GM21619 (cell line): ENCODE measurements around the gene PHETA2.
"Not testable (repeated sequence)": the region's sequence is repeated elsewhere in the genome, so short reads cannot be mapped to it uniquely, and the experiment has no call there.

Experiments used
- ATAC-seq: cut with Tn5 transposase; IDR thresholded peaks from one replicate; pipeline ENCODE4 v1.9.1; 2021; ENCODE audit not compliant: unreplicated experiment

PHETA2 gene

GRCh38 chr22:42069801-42070516 lies 4.1 kb upstream of the PHETA2 start:
- peak; percentile 14 for ATAC-seq

GRCh38 chr22:42070517-42071422 lies 3.3 kb upstream of the PHETA2 start, which contains the start of gene NAGA:
NAGA (minus strand) TSS chr22:42070812; CDS start chr22:42070297, 515 bp downstream.
- ATAC-seq, result peak; percentile 85

- ATAC-seq, result not testable (repeated sequence)
Observed at GRCh38 chr22:42071508-42071907, 2.5 kb upstream of the PHETA2 start.

GRCh38 chr22:42072606-42073330 lies 1.3 kb upstream of the PHETA2 start:
- ATAC-seq, result no peak

GRCh38 chr22:42073621-42074041 lies 417 bp upstream of the PHETA2 start:
- ATAC-seq, result no peak

- ATAC-seq, result no peak
Observed at GRCh38 chr22:42074846-42075676, 1.0 kb downstream of the PHETA2 start.

- no peak for ATAC-seq
Observed at GRCh38 chr22:42076764-42077485, 2.9 kb downstream of the PHETA2 start.

- ATAC-seq, result no peak
Observed at GRCh38 chr22:42077486-42078125, 3.6 kb downstream of the PHETA2 start.

- ATAC-seq, result peak; percentile 6
Observed at GRCh38 chr22:42078469-42079318, 4.6 kb downstream of the PHETA2 start.

GRCh38 chr22:42079319-42080251 lies 5.5 kb downstream of the PHETA2 start, which contains the start of gene SMDT1:
SMDT1 (plus strand) TSS chr22:42079700; CDS start chr22:42079769, 69 bp downstream.
- ATAC-seq, result peak; percentile 75

- no peak for ATAC-seq
Observed at GRCh38 chr22:42080287-42080686, 6.2 kb downstream of the PHETA2 start.

- ATAC-seq, result no peak
Observed at GRCh38 chr22:42083119-42083518, 9.1 kb downstream of the PHETA2 start.

GRCh38 chr22:42084874-42085273 lies 10.8 kb downstream of the PHETA2 start:
- no peak for ATAC-seq

GRCh38 chr22:42086051-42086450 lies 12.0 kb downstream of the PHETA2 start:
- no peak for ATAC-seq

GRCh38 chr22:42090596-42091454 lies 16.8 kb downstream of the PHETA2 start, which contains the start of gene NDUFA6:
NDUFA6 (minus strand) TSS chr22:42090772; CDS start chr22:42090744, 28 bp downstream.
- peak; percentile 91 for ATAC-seq

GRCh38 chr22:42091455-42091782 lies 17.4 kb downstream of the PHETA2 start:
- ATAC-seq, result no peak
